ENCODE results near the gene LRRC61. TPM values are rescaled to one million over a fixed set of nuclear protein-coding genes. Genes with fewer than 3 reads are reported as not detected.
"Not testable (repeated sequence)": the region's sequence is repeated elsewhere in the genome, so short reads cannot be mapped to it uniquely, and the experiment has no call there.

The LRRC61 gene
- total RNA-seq, 1 donor from 2014 or later: 70.8 TPM

DNA sequence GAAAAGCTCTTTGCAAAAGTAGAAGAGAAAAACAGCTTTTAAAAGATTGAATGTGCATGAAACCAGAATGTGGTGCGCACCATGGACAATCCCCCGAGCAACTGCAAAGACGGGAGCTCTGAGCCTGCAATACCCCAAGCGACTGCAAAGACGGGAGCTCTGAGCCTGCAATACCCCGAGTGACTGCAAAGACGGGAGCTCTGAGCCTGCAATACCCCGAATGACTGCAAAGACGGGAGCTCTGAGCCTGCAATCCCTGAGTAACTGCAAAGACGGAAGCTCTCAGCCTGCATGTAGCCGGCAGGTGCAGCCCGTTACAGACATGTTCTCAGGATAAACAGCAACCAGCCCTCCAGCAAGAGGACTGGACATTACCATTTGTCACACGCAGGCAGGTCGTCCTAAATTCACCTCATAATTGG, 62.2 kb downstream of the LRRC61 start:
- no peak for DNase-seq (ENCODE audit: low read depth)
- H3K4me3 ChIP-seq (ENCODE audit: low read depth, low read length): no peak overlapping the region
- H3K27me3 ChIP-seq (ENCODE audit: control insufficient read depth, insufficient read depth, low read length): no peaks in the 10 kb centered on the region
- H3K36me3 ChIP-seq (ENCODE audit: control insufficient read depth, insufficient read depth, low read length): no peaks in the 10 kb centered on the region
- TF ChIP-seq, protein P1, sequence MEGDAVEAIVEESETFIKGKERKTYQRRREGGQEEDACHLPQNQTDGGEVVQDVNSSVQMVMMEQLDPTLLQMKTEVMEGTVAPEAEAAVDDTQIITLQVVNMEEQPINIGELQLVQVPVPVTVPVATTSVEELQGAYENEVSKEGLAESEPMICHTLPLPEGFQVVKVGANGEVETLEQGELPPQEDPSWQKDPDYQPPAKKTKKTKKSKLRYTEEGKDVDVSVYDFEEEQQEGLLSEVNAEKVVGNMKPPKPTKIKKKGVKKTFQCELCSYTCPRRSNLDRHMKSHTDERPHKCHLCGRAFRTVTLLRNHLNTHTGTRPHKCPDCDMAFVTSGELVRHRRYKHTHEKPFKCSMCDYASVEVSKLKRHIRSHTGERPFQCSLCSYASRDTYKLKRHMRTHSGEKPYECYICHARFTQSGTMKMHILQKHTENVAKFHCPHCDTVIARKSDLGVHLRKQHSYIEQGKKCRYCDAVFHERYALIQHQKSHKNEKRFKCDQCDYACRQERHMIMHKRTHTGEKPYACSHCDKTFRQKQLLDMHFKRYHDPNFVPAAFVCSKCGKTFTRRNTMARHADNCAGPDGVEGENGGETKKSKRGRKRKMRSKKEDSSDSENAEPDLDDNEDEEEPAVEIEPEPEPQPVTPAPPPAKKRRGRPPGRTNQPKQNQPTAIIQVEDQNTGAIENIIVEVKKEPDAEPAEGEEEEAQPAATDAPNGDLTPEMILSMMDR (IDR thresholded peaks at IDR 0.05; ENCODE audit: insufficient read depth, low read length, poor library complexity, severe bottlenecking): no peak

DNA sequence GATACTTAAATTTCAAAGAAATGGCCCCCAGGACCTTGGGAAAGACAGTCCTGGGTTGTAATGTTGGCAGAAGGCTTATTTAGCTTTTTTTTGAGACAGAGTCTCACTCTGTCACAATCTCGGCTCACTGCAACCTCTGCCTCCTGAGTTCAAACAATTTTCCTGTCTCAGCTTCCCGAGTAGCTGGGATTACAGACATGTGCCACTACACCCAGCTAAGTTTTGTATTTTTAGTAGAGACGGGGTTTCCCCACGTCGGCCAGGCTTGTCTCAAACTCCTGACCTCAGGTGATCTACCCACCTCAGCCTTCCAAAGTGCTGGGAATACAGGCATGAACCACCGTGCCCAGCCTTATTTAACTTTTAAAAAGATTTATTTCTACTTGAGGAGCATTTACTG, 62.7 kb downstream of the LRRC61 start:
- not testable (repeated sequence) for H3K4me3 ChIP-seq (ENCODE audit: low read depth, low read length); H3K27me3 ChIP-seq (ENCODE audit: control insufficient read depth, insufficient read depth, low read length); DNase-seq (ENCODE audit: low read depth); H3K36me3 ChIP-seq (ENCODE audit: control insufficient read depth, insufficient read depth, low read length)

Other genes with a start within 250 kb of the LRRC61 start
- 3.3 and 4.0 TPM in 2 replicates for gene ACTR3C, start 190 bp downstream of the LRRC61 start, total RNA-seq
- 0.38 and 2.3 TPM in 2 replicates for gene RARRES2, start 18.3 kb downstream of the LRRC61 start, total RNA-seq
- gene REPIN1, start 45.5 kb downstream of the LRRC61 start, total RNA-seq: 144 and 150 TPM in 2 replicates
- gene ZNF775, start 56.0 kb downstream of the LRRC61 start, total RNA-seq: 8.0 and 10.1 TPM in 2 replicates
- not detected in 2 replicates for gene GIMAP8, start 127.3 kb downstream of the LRRC61 start, total RNA-seq
- not detected in 2 replicates for gene GIMAP7, start 191.5 kb downstream of the LRRC61 start, total RNA-seq
- 0.13 TPM in 1 of 2 replicates, not detected in the other for gene GIMAP4, start 244.0 kb downstream of the LRRC61 start, total RNA-seq

Measured in kidney epithelial cell (primary cell).